ENCODE measurements around the gene WDR37.
"Not testable (repeated sequence)": the region's sequence is repeated elsewhere in the genome, so short reads cannot be mapped to it uniquely, and the experiment has no call there.

The WDR37 gene

GRCh38 chr10:1155791-1156615 is 99.8 kb downstream of the WDR37 start:
- no peak for DNase-seq

- DNase-seq: no peak
Observed at GRCh38 chr10:1156616-1156886, 100.4 kb downstream of the WDR37 start.

GRCh38 chr10:1156921-1157614 is 100.9 kb downstream of the WDR37 start:
- DNase-seq: no peak

GRCh38 chr10:1157615-1157933 is 101.4 kb downstream of the WDR37 start:
- DNase-seq: no peak

GRCh38 chr10:1158066-1158465 is 101.9 kb downstream of the WDR37 start:
- no peak for DNase-seq

- DNase-seq: not testable (repeated sequence)
Observed at GRCh38 chr10:1158536-1158935, 102.4 kb downstream of the WDR37 start.

GRCh38 chr10:1159131-1160061 is 103.2 kb downstream of the WDR37 start:
- DNase-seq: no peak

GRCh38 chr10:1160561-1161314 is 104.6 kb downstream of the WDR37 start:
- DNase-seq: no peak

GRCh38 chr10:1161315-1161673 is 105.1 kb downstream of the WDR37 start:
- not testable (repeated sequence) for DNase-seq

- DNase-seq: no peak
Observed at GRCh38 chr10:1162481-1163203, 106.5 kb downstream of the WDR37 start.

GRCh38 chr10:1163204-1163660 is 107.0 kb downstream of the WDR37 start:
- DNase-seq: no peak

- DNase-seq: no peak
Observed at GRCh38 chr10:1163831-1164230, 107.6 kb downstream of the WDR37 start.

- DNase-seq: no peak
Observed at GRCh38 chr10:1166101-1166827, 110.1 kb downstream of the WDR37 start.

GRCh38 chr10:1166828-1167275 is 110.7 kb downstream of the WDR37 start:
- no peak for DNase-seq

GRCh38 chr10:1168763-1169162 is 112.6 kb downstream of the WDR37 start:
- no peak for DNase-seq

GRCh38 chr10:1169186-1169885 is 113.2 kb downstream of the WDR37 start:
- no peak for DNase-seq

GRCh38 chr10:1169981-1170866 is 114.0 kb downstream of the WDR37 start:
- no peak for DNase-seq

- no peak for DNase-seq
Observed at GRCh38 chr10:1170867-1171180, 114.6 kb downstream of the WDR37 start.

- DNase-seq: no peak
Observed at GRCh38 chr10:1171182-1171581, 115.0 kb downstream of the WDR37 start.

GRCh38 chr10:1171586-1171985 is 115.4 kb downstream of the WDR37 start:
- DNase-seq: no peak

Measured in NCI-H2081 treated with DMSO at 0.1 percent for 48 hours (cell line).